ENCODE data around the gene RBKS.
A peak's percentile ranks its signal among the peaks of the same experiment; 100 is the strongest.

Gene RBKS

GRCh38 chr2:27831279-27832050 lies 58.7 kb downstream of the RBKS start:
- DNase-seq (ENCODE audit: low spot score): no peak

DNA sequence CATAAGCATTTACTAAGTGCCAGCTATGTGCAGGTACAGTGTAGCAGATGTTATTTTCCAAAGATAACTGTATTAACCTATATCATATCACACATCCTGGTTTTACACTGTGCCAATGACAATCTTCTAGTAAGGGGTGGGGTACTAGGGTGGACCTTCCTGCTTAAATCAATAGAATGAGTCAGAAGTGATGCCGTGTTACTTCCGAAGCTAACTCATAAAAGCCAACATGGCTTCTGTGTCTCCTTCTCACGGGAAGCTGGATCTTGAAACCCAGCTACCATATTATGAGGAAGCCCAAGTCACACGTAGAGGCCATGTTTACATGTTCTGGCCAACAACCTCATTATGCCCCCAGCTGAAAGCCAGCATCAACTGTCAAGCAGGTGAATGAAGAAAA lies 59.5 kb downstream of the RBKS start:
- DNase-seq (ENCODE audit: low spot score): no peak

DNA sequence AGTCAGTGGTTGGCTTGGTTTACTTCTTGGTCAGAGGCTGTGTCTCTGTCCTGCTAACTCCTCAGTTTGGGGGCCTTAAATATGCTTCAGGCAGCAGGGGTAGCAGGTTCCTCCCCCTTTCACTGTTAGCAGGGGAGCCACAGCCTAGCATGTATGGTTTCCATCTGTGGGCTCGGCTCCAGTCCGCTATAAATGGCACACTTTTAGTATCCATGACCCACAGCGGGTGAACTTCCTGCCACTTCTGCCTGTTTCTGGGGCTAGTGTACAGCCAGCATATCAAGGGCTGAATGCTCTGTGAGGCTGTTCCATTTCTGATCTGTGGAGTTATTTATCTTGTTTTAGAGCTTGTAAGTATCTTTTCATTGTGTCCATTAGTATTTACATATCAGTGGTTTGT lies 60.4 kb downstream of the RBKS start:
- DNase-seq (ENCODE audit: low spot score): no peak

DNA sequence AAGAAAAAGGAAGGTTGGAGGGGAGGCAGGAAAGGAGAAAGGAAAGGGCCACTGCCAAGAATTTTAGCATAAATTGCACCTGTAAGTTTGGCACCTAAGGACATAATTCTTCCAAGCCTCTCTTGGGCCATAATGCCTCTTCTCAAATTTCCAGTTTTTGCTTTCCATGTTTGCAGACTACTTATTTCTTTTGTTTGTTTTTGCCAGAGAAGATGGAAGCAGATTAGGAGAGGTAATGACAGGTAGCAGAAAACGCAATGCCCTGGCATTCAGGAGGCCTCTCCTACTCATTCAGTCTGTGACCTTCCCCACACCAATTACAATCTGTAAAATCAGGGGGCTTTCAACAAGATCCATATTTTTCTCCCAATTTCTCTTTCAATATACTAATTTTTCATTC lies 61.9 kb downstream of the RBKS start:
- no peak for DNase-seq (ENCODE audit: low spot score)

GRCh38 chr2:27824401-27824800 lies 65.8 kb downstream of the RBKS start:
- no peak for DNase-seq (ENCODE audit: low spot score)

- no peak for DNase-seq (ENCODE audit: low spot score)
Measured at GRCh38 chr2:27823569-27823968, 66.6 kb downstream of the RBKS start.

DNA sequence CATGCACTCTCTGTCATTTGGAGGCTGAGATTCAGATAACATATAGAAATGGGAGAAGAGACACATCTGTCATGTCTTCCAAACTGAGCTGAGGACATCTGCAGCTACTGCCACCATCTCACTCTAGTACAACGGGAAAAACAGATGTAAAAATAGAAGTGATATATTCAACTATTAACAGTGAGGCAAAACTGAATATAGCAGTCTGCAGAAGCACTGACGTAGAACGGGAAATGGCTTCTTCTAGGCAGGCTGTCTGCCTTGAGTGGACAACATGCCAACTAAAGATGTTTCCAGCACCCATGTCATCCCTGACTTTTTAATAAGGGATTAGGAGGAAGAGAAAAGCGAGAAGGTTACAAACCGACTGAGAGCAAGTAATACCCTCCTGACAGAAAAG lies 67.1 kb downstream of the RBKS start:
- DNase-seq (ENCODE audit: low spot score): no peak

GRCh38 chr2:27822049-27822448 lies 68.1 kb downstream of the RBKS start:
- DNase-seq (ENCODE audit: low spot score): no peak

- DNase-seq (ENCODE audit: low spot score): no peak
Measured at GRCh38 chr2:27815860-27816438, 74.2 kb downstream of the RBKS start.

DNA sequence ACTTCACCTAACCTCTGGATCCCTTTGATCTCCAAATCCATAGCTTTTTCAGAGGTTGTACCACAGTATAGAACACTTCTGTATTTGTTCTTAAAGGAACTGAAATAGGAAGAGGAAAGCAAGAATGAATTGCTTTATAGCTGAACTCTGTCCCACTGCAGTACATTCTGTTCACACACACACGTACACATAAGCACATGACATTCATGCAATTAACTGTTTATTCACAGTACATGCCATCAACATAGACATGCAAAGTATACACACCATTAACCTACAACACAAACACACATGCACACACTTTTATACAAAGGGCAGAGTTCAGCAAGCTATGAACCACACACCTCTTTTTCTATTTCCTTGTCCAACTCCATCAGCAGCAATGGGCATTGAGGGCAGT lies 75.4 kb downstream of the RBKS start:
- DNase-seq (ENCODE audit: low spot score): no peak

DNA sequence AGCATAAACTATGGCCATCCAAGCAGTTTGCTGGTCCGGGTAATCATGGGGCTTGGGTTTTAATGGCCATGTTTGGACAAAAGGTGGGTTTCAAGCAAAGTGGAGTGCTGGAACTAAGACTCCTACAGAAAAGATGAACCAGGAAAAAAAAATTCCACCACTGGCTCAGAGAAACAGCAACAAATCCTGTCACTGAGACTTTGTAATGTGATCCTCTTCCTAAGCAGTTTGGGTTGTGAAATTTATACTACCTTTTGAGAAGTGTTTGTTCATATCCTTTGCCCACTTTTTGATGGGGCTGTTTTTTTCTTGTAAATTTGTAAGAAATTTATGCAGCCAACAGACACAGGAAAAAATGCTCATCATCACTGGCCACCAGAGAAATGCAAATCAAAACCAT lies 78.4 kb downstream of the RBKS start:
- DNase-seq (ENCODE audit: low spot score): no peak

GRCh38 chr2:27810455-27810854 lies 79.7 kb downstream of the RBKS start:
- DNase-seq (ENCODE audit: low spot score): no peak

DNA sequence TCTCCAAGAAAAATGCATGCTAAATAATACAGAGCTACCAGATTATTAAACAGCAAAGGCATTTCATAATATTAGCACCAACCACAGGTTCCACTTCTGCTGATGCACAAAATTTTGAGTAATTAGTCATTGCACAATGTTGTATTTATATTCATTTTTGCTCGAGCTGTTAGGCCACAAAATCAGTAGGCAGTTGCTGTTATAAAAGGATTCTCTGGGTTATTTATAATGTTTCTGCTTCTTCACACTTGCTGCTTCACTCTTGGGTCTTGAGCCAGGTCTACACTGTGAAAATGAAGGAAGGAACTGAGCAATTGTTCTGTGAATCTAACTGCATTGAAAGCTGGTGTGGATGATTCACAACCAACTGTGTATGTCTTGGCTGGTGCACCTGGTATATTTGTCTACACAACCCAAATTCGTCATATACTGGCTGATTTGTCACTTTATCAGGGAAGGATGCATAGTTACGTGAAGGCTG lies 80.4 kb downstream of the RBKS start:
- DNase-seq (ENCODE audit: low spot score): no peak

DNA sequence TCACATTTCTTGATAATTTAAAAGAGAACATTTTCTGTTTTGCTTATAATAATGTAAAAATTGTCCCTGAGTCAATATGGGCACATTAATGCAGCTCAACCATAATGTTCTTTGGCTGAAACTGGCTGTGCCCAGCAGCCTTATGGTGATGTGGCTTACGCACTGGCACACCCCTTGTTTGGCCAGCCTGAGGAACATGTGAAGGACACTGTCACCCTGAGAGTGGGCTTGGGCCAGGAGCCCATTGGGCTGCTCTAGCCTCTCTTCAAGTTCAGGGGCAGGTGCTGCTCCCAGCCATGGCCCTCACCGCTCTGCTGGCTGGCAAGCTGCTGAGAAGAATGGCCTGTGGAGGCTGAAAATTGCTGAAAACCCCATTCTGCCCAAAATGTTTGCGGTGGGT lies 81.2 kb downstream of the RBKS start:
- no peak for DNase-seq (ENCODE audit: low spot score)

DNA sequence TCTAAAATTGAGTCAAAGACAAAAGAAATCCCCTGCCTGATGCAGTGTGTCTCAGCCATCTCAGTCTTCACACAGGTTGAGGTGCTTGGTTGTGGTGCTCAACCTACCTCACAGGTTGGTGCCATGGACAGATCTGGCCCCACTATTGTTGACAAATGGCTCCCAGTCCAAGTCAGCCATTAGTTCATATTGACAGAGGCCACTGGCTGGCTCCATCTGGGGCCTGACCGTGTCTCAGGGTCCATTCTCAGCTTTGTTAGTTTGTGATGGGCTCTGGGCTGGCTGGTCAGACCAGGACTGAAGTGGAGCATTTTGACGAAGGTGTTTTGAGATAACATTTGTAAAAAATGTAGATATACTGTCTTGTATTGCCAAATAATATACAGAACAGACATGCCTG lies 81.8 kb downstream of the RBKS start:
- no peak for DNase-seq (ENCODE audit: low spot score)

DNA sequence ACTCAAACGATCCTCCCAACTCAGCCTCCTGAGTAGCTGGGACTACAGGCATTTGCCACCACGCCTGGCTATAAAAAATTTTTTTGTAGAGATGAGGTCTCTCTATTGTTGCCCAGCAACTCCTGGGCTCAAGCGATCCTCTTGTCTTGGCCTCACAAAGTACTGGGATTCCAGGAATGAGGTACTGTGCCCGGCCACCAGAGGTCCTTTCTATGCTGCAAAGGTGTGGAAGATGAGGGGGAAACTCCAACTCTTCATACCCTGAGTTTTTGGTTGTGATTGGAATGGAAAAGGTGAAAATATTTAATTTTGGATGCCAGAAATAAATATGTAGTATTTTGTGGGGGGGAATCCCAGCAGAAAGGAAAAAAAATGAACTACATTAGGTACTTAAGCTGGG lies 82.7 kb downstream of the RBKS start:
- DNase-seq (ENCODE audit: low spot score): peak; percentile 42

DNA sequence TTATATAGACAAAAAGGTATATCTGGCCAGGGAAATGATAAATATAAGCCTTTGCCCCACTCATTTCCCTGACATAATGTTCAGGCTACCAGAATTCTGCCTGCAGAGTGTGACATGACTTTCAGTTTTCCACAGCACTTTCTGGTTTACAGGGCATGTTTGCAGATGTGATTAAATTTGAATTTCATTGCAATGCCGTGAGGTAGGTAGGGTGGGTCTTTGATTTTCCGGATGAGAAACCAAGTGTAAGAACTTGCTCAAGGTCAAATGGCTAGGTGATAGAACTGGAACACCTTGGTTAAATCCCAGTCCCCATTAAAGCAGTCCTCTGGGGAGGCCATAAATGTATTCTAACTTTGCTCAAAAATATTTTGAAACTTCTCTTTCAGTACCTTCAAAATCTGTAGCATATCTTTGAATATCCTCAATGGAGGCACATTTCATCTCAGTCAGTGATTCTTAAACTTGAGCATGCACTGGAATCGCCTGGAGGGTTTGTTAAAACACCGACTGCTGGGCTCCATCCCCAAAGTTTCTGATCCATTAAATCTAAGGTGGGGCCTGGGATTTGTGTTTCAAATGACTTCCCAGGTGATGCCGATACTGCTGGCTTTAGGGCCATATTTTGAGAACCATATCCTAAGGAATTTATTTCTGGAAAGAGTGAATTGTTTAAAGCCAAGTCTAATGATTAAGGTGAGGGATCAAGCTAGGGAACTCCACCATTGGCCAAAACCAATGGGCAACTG lies 83.7 kb downstream of the RBKS start:
- DNase-seq (ENCODE audit: low spot score): no peak

DNA sequence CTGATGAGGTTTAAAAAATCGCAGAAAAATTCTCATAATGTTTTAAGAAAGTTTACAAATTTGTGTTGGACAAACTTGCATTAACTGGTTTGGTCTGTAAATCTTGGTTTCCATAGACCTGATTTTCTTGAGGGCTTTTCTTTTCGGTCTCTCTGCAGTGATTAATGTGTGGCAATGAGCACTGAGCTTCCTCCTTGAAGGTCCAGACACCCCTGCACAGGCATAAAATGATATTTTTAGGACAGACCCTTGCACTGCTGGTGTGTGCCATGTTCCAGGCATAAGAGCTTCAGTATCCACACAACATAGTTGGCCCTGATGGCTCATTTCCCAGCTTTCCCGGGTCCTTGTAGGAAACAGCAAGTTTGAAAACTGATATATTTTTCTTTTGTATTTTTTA lies 85.0 kb downstream of the RBKS start:
- DNase-seq (ENCODE audit: low spot score): no peak

GRCh38 chr2:27804146-27804545 lies 86.0 kb downstream of the RBKS start:
- DNase-seq (ENCODE audit: low spot score): no peak

- DNase-seq (ENCODE audit: low spot score): no peak
Measured at GRCh38 chr2:27803046-27803445, 87.1 kb downstream of the RBKS start.

GRCh38 chr2:27802547-27802946 lies 87.6 kb downstream of the RBKS start:
- no peak for DNase-seq (ENCODE audit: low spot score)

GRCh38 chr2:27800856-27801255 lies 89.3 kb downstream of the RBKS start:
- DNase-seq (ENCODE audit: low spot score): no peak

- no peak for DNase-seq (ENCODE audit: low spot score)
Measured at GRCh38 chr2:27799646-27800010, 90.6 kb downstream of the RBKS start.

Measured in LoVo (cell line).